HG03175 (cell line): ENCODE measurements around the gene WDR41.
"Not testable (repeated sequence)": the region's sequence is repeated elsewhere in the genome, so short reads cannot be mapped to it uniquely, and the experiment has no call there.

Experiments
- ATAC-seq: cut with Tn5 transposase; IDR thresholded peaks from one replicate; pipeline ENCODE4 v1.9.1; 2021; ENCODE audit warnings: mild to moderate bottlenecking, moderate library complexity; ENCODE audit not compliant: unreplicated experiment

Gene WDR41

GRCh38 chr5:77413049-77413448, 79.1 kb downstream of the WDR41 start:
- ATAC-seq: no peak

- no peak for ATAC-seq
These were observed 82.1 kb downstream of the WDR41 start for GRCh38 chr5:77409870-77410621.

GRCh38 chr5:77407152-77407551, 85.0 kb downstream of the WDR41 start:
- no peak for ATAC-seq

GRCh38 chr5:77402796-77403195, 89.3 kb downstream of the WDR41 start:
- ATAC-seq: no peak

- no peak for ATAC-seq
These were observed 91.5 kb downstream of the WDR41 start for GRCh38 chr5:77400645-77401044.

- ATAC-seq: no peak
These were observed 93.2 kb downstream of the WDR41 start for GRCh38 chr5:77398896-77399295.

- no peak for ATAC-seq
These were observed 93.7 kb downstream of the WDR41 start for GRCh38 chr5:77398458-77398857.

GRCh38 chr5:77397686-77398292, 94.3 kb downstream of the WDR41 start:
- ATAC-seq: no peak

- no peak for ATAC-seq
These were observed 96.1 kb downstream of the WDR41 start for GRCh38 chr5:77396017-77396416.

GRCh38 chr5:77394064-77394715, 97.9 kb downstream of the WDR41 start:
- no peak for ATAC-seq

- ATAC-seq: no peak
These were observed 100.8 kb downstream of the WDR41 start for GRCh38 chr5:77391240-77391765.

- ATAC-seq: no peak
These were observed 101.3 kb downstream of the WDR41 start for GRCh38 chr5:77390795-77391194.

- no peak for ATAC-seq
These were observed 101.9 kb downstream of the WDR41 start for GRCh38 chr5:77390221-77390620.

- no peak for ATAC-seq
These were observed 102.4 kb downstream of the WDR41 start for GRCh38 chr5:77389746-77390145.

GRCh38 chr5:77386340-77386739, 105.8 kb downstream of the WDR41 start:
- ATAC-seq: not testable (repeated sequence)

GRCh38 chr5:77383336-77383735, 108.8 kb downstream of the WDR41 start:
- not testable (repeated sequence) for ATAC-seq
